Measurements from ENCODE around the gene SLC34A1.

DNA sequence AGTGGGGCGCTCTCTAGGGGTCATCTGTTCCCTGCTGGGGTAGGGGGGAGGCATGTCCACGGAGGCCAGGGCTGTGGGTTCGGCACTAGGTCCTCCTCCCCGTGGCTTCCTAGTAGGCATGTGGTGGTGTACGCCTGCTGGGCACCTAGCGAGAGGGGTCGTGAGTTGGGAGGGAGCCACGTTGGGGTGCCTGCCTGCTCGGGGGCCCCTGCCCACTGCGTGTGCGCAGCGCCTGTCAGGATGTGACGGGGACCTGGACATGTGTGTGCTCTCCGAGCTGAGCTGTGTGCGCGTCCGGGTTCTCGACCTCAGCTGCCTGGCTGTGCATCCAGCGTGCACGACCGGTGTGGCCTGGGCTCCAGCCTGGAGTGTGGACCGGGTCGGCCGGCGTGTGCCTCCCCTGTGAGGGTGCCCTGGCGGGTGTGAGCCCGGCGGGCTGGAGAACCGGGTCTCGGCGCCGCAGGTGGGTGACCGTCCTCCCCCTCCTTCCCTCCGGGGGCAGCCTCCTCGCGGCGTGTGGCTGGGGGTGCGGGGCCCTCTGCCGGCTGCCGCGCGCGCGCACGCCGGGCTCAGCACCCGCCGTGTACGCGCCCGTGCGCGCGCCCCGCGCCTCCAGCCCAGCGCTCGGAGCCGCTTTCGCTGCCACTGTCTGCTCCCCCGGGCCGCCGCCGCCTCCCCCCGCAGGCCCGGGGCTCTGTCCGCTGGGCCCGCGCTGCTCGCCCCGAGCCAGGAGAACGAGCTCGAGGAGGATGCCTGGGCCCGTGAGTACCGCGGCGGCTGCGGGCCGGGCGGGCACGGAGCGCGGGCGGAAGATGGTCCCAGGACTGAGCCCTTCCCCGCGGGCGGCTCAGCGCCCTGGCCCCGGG lies 62.2 kb downstream of the SLC34A1 start, which contains the start of gene PRR7:
- TF ChIP-seq, protein P1, sequence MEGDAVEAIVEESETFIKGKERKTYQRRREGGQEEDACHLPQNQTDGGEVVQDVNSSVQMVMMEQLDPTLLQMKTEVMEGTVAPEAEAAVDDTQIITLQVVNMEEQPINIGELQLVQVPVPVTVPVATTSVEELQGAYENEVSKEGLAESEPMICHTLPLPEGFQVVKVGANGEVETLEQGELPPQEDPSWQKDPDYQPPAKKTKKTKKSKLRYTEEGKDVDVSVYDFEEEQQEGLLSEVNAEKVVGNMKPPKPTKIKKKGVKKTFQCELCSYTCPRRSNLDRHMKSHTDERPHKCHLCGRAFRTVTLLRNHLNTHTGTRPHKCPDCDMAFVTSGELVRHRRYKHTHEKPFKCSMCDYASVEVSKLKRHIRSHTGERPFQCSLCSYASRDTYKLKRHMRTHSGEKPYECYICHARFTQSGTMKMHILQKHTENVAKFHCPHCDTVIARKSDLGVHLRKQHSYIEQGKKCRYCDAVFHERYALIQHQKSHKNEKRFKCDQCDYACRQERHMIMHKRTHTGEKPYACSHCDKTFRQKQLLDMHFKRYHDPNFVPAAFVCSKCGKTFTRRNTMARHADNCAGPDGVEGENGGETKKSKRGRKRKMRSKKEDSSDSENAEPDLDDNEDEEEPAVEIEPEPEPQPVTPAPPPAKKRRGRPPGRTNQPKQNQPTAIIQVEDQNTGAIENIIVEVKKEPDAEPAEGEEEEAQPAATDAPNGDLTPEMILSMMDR (IDR thresholded peaks at IDR 0.05): no peak
- no peak for TF ChIP-seq EZH2 (IDR thresholded peaks at IDR 0.05; ENCODE audit: borderline replicate concordance, insufficient read depth, low read depth, low read length, poor library complexity, severe bottlenecking)
